B cell (primary cell): ENCODE data around the gene IPCEF1.

ENCODE experiments used
- CTCF ChIP-seq: fragments of 200-600 bp; IDR thresholded peaks from one replicate; pipeline ENCODE4 v1.8.0; 2022; ENCODE audit warnings: antibody characterized with exemption, mild to moderate bottlenecking
- EZH2 ChIP-seq: IDR thresholded peaks from 2 replicates; pipeline ENCODE4 v1.6.1; 2012; ENCODE audit warnings: borderline replicate concordance, low read depth, mild to moderate bottlenecking, moderate library complexity, low read length; ENCODE audit not compliant: insufficient read depth, poor library complexity, severe bottlenecking

GRCh38 chr6:154267508-154268106 is 89.0 kb downstream of the IPCEF1 start:
- TF ChIP-seq EZH2 (no peak), CTCF (no peak)
